ENCODE data around the gene ATP11C.

ATP11C gene

DNA sequence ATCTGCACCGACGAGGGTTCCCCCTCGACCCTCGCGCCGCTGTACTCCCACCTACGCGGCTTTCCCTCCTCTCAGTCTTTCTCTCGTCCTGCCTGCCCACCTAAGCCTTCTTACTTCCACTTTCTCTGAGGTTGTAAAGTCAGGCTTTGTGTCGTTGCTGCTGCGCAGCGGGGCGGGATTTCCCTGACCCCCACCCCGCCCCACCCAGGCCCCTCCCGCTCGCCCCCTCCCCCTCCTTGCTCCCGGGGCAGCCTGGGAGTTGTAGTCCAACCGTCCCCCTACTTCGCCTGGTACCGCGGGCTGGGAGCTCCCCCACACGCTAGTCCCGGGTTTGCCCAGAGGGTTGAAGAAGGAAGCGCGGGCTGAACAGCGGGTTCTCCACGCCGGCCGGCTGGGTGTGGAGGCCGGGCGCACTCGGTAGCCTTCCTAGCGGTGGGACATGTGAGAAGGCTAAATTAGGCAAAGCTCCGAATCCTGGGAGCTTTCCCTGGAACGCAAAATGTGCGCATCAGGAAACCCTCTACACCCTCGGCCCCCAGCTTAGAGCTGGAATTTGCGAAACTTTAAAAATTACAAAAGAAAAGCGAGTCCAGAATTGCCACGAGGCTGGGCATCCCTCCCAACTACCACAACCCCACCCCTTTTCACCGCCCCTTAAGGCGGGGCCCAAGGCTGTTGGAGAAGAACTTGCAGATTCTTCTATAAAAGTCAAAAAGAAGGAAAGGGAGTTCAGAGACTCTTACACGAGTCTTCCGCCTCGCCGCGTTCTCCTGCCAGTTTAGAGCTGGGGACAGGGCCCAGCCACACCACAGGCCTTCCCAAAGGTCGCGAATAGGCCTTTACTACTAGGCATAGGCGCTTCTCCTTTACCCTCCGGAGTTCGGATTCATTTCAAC is at the start of gene ATP11C:
Gene ATP11C, minus strand, starts transcription at position 153 of the 896 bp plus-strand sequence. CDS start 1,011 bp downstream, outside the sequence.
- peak within 1 kb of the TSS; percentile 71; the same call in 1 of the 2 replicates for H3K4me2 ChIP-seq
- peak within 1 kb of the TSS; percentile 94 for H2AFZ ChIP-seq (ENCODE audit: low read depth)
- H3K27ac ChIP-seq, result peak within 1 kb of the TSS; percentile 93
- H3K9ac ChIP-seq, result peak within 1 kb of the TSS; percentile 90
- H3K4me1 ChIP-seq (ENCODE audit: low read depth, poor library complexity, severe bottlenecking), result peaks cover 26% of the 10 kb centered on the region
- no peaks in the 10 kb centered on the region for H3K27me3 ChIP-seq (ENCODE audit: insufficient read depth, low read depth)
- TF ChIP-seq, protein P1, sequence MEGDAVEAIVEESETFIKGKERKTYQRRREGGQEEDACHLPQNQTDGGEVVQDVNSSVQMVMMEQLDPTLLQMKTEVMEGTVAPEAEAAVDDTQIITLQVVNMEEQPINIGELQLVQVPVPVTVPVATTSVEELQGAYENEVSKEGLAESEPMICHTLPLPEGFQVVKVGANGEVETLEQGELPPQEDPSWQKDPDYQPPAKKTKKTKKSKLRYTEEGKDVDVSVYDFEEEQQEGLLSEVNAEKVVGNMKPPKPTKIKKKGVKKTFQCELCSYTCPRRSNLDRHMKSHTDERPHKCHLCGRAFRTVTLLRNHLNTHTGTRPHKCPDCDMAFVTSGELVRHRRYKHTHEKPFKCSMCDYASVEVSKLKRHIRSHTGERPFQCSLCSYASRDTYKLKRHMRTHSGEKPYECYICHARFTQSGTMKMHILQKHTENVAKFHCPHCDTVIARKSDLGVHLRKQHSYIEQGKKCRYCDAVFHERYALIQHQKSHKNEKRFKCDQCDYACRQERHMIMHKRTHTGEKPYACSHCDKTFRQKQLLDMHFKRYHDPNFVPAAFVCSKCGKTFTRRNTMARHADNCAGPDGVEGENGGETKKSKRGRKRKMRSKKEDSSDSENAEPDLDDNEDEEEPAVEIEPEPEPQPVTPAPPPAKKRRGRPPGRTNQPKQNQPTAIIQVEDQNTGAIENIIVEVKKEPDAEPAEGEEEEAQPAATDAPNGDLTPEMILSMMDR (conservative IDR thresholded peaks at IDR 0.05; ENCODE audit: low read depth, low read length), result no peak
- H3K36me3 ChIP-seq (ENCODE audit: insufficient read depth), result no peaks in the 10 kb centered on the region
- H3K4me3 ChIP-seq (IDR thresholded peaks at IDR 0.05; ENCODE audit: insufficient read depth, low read depth, low read length), result no peak within 1 kb of the TSS
- peaks cover 37% of the 10 kb centered on the region for H3K79me2 ChIP-seq (ENCODE audit: insufficient read depth, low read depth)
- H4K20me1 ChIP-seq (ENCODE audit: insufficient read depth), result peaks cover 6% of the 10 kb centered on the region; the same call in 1 of the 2 replicates

DNA sequence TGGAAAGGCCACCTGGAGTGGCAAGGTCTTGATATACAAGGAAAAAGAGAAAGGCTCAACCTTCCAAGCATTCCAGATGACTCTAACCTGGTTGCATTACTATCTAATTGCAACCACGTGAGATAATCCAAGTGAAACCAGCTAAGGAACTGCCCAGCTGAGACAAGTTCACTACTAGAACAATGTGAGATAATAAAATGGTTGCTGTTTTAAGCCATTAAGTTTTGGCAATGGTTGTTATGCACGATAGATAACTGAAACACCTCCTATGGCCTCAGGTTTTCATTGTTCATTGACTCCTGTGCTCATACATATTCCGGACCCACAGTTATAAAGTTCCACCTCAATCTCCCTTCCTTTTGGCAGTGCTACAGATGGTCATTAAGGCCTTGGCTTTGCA is 41.6 kb upstream of the ATP11C start:
- H3K4me3 ChIP-seq (IDR thresholded peaks at IDR 0.05; ENCODE audit: insufficient read depth, low read depth, low read length), result no peak overlapping the region
- H3K79me2 ChIP-seq (ENCODE audit: insufficient read depth, low read depth), result no peaks in the 10 kb centered on the region
- TF ChIP-seq, protein P1 (conservative IDR thresholded peaks at IDR 0.05; ENCODE audit: low read depth, low read length), result no peak
- H3K36me3 ChIP-seq (ENCODE audit: insufficient read depth), result no peaks in the 10 kb centered on the region
- no peak overlapping the region for H2AFZ ChIP-seq (ENCODE audit: low read depth)
- H3K27me3 ChIP-seq (ENCODE audit: insufficient read depth, low read depth), result no peaks in the 10 kb centered on the region
- no peak overlapping the region for H3K9ac ChIP-seq
- H4K20me1 ChIP-seq (ENCODE audit: insufficient read depth), result no peaks in the 10 kb centered on the region
- H3K27ac ChIP-seq, result no peak overlapping the region
- H3K4me1 ChIP-seq (ENCODE audit: low read depth, poor library complexity, severe bottlenecking), result no peaks in the 10 kb centered on the region
- no peak overlapping the region for H3K4me2 ChIP-seq

DNA sequence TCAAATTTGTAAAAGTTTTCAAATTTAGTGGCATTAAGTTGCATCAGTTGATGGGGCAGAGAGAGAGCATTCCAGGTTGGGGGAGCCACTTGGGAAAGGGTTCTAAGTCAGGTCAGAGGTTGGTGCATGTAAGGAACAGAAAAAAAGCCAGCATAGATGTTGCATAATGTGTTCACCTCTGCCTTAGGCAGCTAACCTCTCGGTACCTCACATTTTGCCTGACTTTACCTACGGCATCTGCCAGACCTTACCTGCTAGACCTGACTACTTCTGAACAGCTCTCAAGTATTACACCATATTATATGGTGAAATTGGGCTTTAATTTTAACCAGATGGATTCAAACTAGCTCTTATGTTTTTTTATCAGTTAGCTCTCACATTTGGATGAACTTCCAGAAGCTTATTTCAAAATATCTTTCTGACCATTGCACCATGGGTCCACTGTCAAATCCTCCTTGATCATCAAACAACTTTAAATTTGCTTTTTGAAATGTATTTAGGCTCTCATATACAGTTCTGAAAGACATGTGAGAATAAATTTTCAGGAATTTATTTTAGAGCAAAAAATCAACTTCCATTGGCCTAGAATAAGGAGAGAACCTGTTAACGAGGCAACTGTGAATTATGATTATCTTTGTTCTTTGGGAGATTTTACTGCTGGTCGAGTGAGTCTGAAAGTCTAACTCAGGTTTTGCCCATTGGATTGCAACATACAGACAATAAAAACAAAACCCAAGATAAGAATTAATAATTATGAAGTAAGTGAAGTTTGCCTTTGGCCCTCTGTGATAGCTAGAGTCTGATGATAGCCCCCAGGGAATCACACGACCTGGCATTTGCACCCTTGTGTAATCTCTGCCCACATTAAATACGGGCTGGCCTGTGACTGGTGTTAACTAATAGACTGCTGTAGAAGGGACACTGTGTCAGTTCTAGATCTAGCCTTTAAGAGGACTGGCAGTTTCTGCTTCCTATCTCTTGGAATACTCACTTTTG is 40.1 kb upstream of the ATP11C start:
- no peaks in the 10 kb centered on the region for H4K20me1 ChIP-seq (ENCODE audit: insufficient read depth)
- H3K79me2 ChIP-seq (ENCODE audit: insufficient read depth, low read depth), result no peaks in the 10 kb centered on the region
- no peak overlapping the region for H3K27ac ChIP-seq
- H3K4me1 ChIP-seq (ENCODE audit: low read depth, poor library complexity, severe bottlenecking), result no peaks in the 10 kb centered on the region
- no peak overlapping the region for H3K4me3 ChIP-seq (IDR thresholded peaks at IDR 0.05; ENCODE audit: insufficient read depth, low read depth, low read length)
- H3K9ac ChIP-seq, result no peak overlapping the region
- H2AFZ ChIP-seq (ENCODE audit: low read depth), result no peak overlapping the region
- no peak overlapping the region for H3K4me2 ChIP-seq
- no peaks in the 10 kb centered on the region for H3K27me3 ChIP-seq (ENCODE audit: insufficient read depth, low read depth)
- TF ChIP-seq, protein P1 (conservative IDR thresholded peaks at IDR 0.05; ENCODE audit: low read depth, low read length), result no peak
- H3K36me3 ChIP-seq (ENCODE audit: insufficient read depth), result no peaks in the 10 kb centered on the region

DNA sequence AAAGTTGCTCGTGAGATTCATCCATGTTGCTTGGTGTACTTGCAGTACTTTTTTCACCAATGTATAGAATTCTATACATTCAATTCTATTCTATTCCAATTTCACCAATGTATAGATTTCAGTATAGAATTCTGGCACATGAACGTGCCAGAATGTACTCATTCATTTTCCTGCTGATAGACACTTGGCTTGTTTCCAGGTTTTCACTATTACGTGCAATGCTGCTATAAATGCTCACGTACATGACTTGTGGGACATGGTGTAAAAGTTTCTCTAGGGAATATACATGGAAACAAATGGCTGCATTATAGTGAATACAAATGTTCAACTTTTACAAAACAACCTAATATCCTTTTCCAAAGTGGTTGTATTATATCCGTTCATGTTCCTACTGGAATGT is 39.3 kb upstream of the ATP11C start:
- H3K4me1 ChIP-seq (ENCODE audit: low read depth, poor library complexity, severe bottlenecking), result no peaks in the 10 kb centered on the region
- no peak overlapping the region for H2AFZ ChIP-seq (ENCODE audit: low read depth)
- H3K4me2 ChIP-seq, result no peak overlapping the region
- H3K9ac ChIP-seq, result no peak overlapping the region
- no peaks in the 10 kb centered on the region for H3K27me3 ChIP-seq (ENCODE audit: insufficient read depth, low read depth)
- H3K36me3 ChIP-seq (ENCODE audit: insufficient read depth), result no peaks in the 10 kb centered on the region
- no peak overlapping the region for H3K4me3 ChIP-seq (IDR thresholded peaks at IDR 0.05; ENCODE audit: insufficient read depth, low read depth, low read length)
- H3K27ac ChIP-seq, result no peak overlapping the region
- no peaks in the 10 kb centered on the region for H4K20me1 ChIP-seq (ENCODE audit: insufficient read depth)
- TF ChIP-seq, protein P1 (conservative IDR thresholded peaks at IDR 0.05; ENCODE audit: low read depth, low read length), result no peak
- H3K79me2 ChIP-seq (ENCODE audit: insufficient read depth, low read depth), result no peaks in the 10 kb centered on the region
